GM12878 (cell line): ENCODE measurements around the gene TOB1. TPM values are rescaled to one million over a fixed set of nuclear protein-coding genes. Genes with fewer than 3 reads are reported as not detected.

ENCODE experiments used
- ATAC-seq: fragments of 200-7000 bp; cut with Tn5 transposase; 3 replicates; pipeline ENCODE4 v1.9.1; 2020; ENCODE audit warnings: mild to moderate bottlenecking, moderate library complexity
- BruUV-seq: library from RNA; stranded (reverse); fragments of 400-500 nt; replicated peaks from 2 replicates; lab custom pipeline; 2021; lab: Mats Ljungman, UMichigan
- CTCF ChIA-PET: fragments of 300-600 bp; sonication (Branson Sonifier 250); formaldehyde crosslinking; extraction: SDS; loops from one replicate; lab custom pipeline; 2021; ENCODE audit warnings: inconsistent platforms; lab: Yijun Ruan, JAX
- POLR2A ChIA-PET: fragments of 350-600 bp; formaldehyde crosslinking; extraction: SDS; loops from one replicate; lab custom pipeline; 2021; ENCODE audit warnings: inconsistent platforms; lab: Charles Lee
- RAD21 ChIA-PET: fragments of 300-600 bp; sonication (Branson Sonifier 250); formaldehyde crosslinking; loops from one replicate; lab custom pipeline; 2023; ENCODE audit warnings: antibody characterized with exemption; ENCODE audit not compliant: unreplicated experiment; lab: Charles Lee
- SMC1A ChIA-PET: fragments of 300-600 bp; sonication (Branson Sonifier 250); formaldehyde crosslinking; loops from one replicate; lab custom pipeline; 2023; ENCODE audit not compliant: unreplicated experiment, uncharacterized antibody; lab: Charles Lee
- DNase-seq: peaks from one replicate; pipeline ENCODE4 v3.0.0-alpha.2; 2011; ENCODE audit warnings: low read depth, low spot score
- FAIRE-seq: peaks from 3 replicates; lab custom pipeline; 2011; peaks lifted over from hg19 to GRCh38; lab: Jason Lieb, UNC
- H2AFZ ChIP-seq: 2 replicates; pipeline ENCODE4 v1.6.0; 2011; ENCODE audit warnings: low read depth, low read length, control low read depth; ENCODE audit not compliant: control insufficient read depth
- H3K27ac ChIP-seq: 2 replicates; pipeline ENCODE4 v1.5.1; 2011; ENCODE audit warnings: control low read depth; ENCODE audit not compliant: control insufficient read depth, insufficient read depth
- H3K27me3 ChIP-seq, 2 experiments: replicated peaks in 1 of 2; 2 replicates each; pipeline versions ENCODE4 v1.6.0 to v1.6.1; 2011; ENCODE audit warnings: low read length in 1 of 2; ENCODE audit not compliant: control insufficient read depth in 2 of 2, insufficient read depth in 2 of 2
- H3K36me3 ChIP-seq, 2 experiments: 2 replicates each; pipeline ENCODE4 v1.5.1; 2011; ENCODE audit warnings: low read length in 1 of 2; ENCODE audit not compliant: control insufficient read depth in 2 of 2, insufficient read depth in 2 of 2
- H3K4me1 ChIP-seq: 2 replicates; pipeline ENCODE4 v1.6.1; 2011; ENCODE audit warnings: mild to moderate bottlenecking, low read length, moderate library complexity, mixed read lengths; ENCODE audit not compliant: control insufficient read depth, insufficient read depth
- H3K4me2 ChIP-seq: 2 replicates; pipeline ENCODE4 v1.6.0; 2011; ENCODE audit warnings: control low read depth; ENCODE audit not compliant: control insufficient read depth, insufficient read depth
- H3K4me3 ChIP-seq: fragments of 200-600 bp; sonication (generic); 2 replicates; pipeline ENCODE4 v1.5.1; 2016
- H3K79me2 ChIP-seq: 2 replicates; pipeline ENCODE4 v1.6.0; 2011; ENCODE audit warnings: low read length; ENCODE audit not compliant: control insufficient read depth, insufficient read depth
- H3K9ac ChIP-seq: 2 replicates; pipeline ENCODE4 v1.8.0; 2011; ENCODE audit warnings: low read length, control low read depth, mixed read lengths; ENCODE audit not compliant: control insufficient read depth, insufficient read depth
- H3K9me3 ChIP-seq: replicated peaks from 3 replicates; pipeline ENCODE4 v1.5.1; 2011; ENCODE audit warnings: mild to moderate bottlenecking, low read length; ENCODE audit not compliant: control insufficient read depth, insufficient read depth
- H4K20me1 ChIP-seq: 2 replicates; pipeline ENCODE4 v1.6.0; 2011; ENCODE audit not compliant: control insufficient read depth, insufficient read depth
- KDM1A ChIP-seq: fragments of 200-600 bp; sonication (generic); IDR thresholded peaks from 2 replicates; pipeline ENCODE4 v1.6.1; 2016; ENCODE audit warnings: borderline replicate concordance
- MTA2 ChIP-seq: fragments of 450-650 bp; IDR thresholded peaks from 2 replicates; pipeline ENCODE4 v1.6.1; 2016; ENCODE audit warnings: low read depth, mild to moderate bottlenecking, moderate library complexity
- MXI1 ChIP-seq: fragments of 150-350 bp; IDR thresholded peaks from 2 replicates; pipeline ENCODE4 v1.6.1; 2011; ENCODE audit warnings: low read depth, mild to moderate bottlenecking, inconsistent platforms, low read length, improper control_type of control experiment
- NFXL1 ChIP-seq: fragments of 450-650 bp; IDR thresholded peaks from 2 replicates; pipeline ENCODE4 v1.6.1; 2017; ENCODE audit warnings: antibody characterized with exemption, mild to moderate bottlenecking, borderline replicate concordance
- PBX3 ChIP-seq: IDR thresholded peaks from 2 replicates; pipeline ENCODE4 v1.6.1; 2011; ENCODE audit warnings: mild to moderate bottlenecking, low read depth, low read length, moderate library complexity; ENCODE audit not compliant: insufficient replicate concordance
- RCOR1 ChIP-seq: conservative IDR thresholded peaks from 2 replicates; pipeline ENCODE4 v1.6.1; 2012; ENCODE audit warnings: low read depth, low read length, improper control_type of control experiment
- RELA ChIP-seq: fragments of 450-650 bp; IDR thresholded peaks from 2 replicates; pipeline ENCODE4 v1.8.0; 2014; ENCODE audit warnings: borderline replicate concordance; ENCODE audit not compliant: partially characterized antibody
- RUNX3 ChIP-seq: IDR thresholded peaks from 2 replicates; pipeline ENCODE4 v1.6.1; 2012; ENCODE audit warnings: low read length, inconsistent platforms
- SREBF1 ChIP-seq: IDR thresholded peaks from 2 replicates; pipeline ENCODE4 v1.6.1; 2012; ENCODE audit warnings: mild to moderate bottlenecking, low read length
- TCF7 ChIP-seq: IDR thresholded peaks from 2 replicates; pipeline ENCODE4 v1.6.1; 2014; ENCODE audit warnings: antibody characterized with exemption, borderline replicate concordance
- YY1 ChIP-seq: IDR thresholded peaks from 2 replicates; pipeline ENCODE4 v1.6.1; 2011; ENCODE audit warnings: low read depth, mild to moderate bottlenecking, low read length
- ZNF274 ChIP-seq: IDR thresholded peaks from one replicate; pipeline ENCODE4 v1.8.0; 2011; ENCODE audit not compliant: insufficient read length, insufficient read depth
- ZSCAN29 ChIP-seq: fragments of 450-650 bp; IDR thresholded peaks from 2 replicates; pipeline ENCODE4 v1.6.1; 2017; ENCODE audit warnings: mild to moderate bottlenecking, moderate library complexity
- WGBS: methylation state at CpG from one replicate; pipeline ENCODE4 v1.1.6; 2016; ENCODE audit warnings: low lambda C conversion rate; ENCODE audit not compliant: insufficient replicate concordance, insufficient coverage; ENCODE audit errors: missing lambda C conversion rate; 5-methylcytosine and 5-hydroxymethylcytosine counted together
- in situ Hi-C: fragments of 300-500 bp; cut with MboI; formaldehyde crosslinking; loops from 9 replicates; pipeline ENCODE4 v1.14.3; 2018; ENCODE audit warnings: mixed read lengths
- intact Hi-C: fragments of 100-400 bp; cut with micrococcal nuclease; formaldehyde crosslinking; loops from one replicate; pipeline ENCODE4 v1.14.2; 2022; ENCODE audit not compliant: unreplicated experiment
- polyA plus RNA-seq, 11 experiments: library from polyadenylated mRNA; depleted of rRNA in 4 of 11; unstranded in 6 of 11; stranded (reverse) in 5 of 11; fragments of >200 nt; fragmentation: Nextera tagmentation in 4 of 11; fragmentation: Illumina TruSeq in 1 of 11; extraction: Ambion mirVana in 4 of 11; extraction: Trizol in 1 of 11; gene quantifications; 1 replicate in 1 of 11; 2 replicates in 10 of 11; pipeline versions ENCODE4 v1.2.1 to v1.2.3, GENCODE V29; 2011 to 2016; ENCODE audit warnings: inconsistent platforms in 2 of 11, missing spikeins in 2 of 11, low read depth in 1 of 11
- total RNA-seq, 4 experiments: library from RNA; depleted of rRNA in 3 of 4; stranded (reverse); fragments of >200 nt in 3 of 4; fragmentation: Illumina TruSeq in 1 of 4; extraction: Trizol in 1 of 4; gene quantifications; 2 replicates each; pipeline versions ENCODE4 v1.2.1 to v1.2.3, GENCODE V29; 2013 to 2021

Gene TOB1
- total and polyA plus RNA-seq, 10 of the 15 experiments (the other 5 are each of a cell fraction or from before 2014, with no cell fraction given): 5.0 to 32.4 (median 13.7) TPM

GRCh38 chr17:50909765-50910605 is 43.8 kb upstream of the TOB1 start:
- peak; percentile 29; the same call in 2 of the 3 replicates for ATAC-seq
- no peak for TF ChIP-seq PBX3
- no peak for TF ChIP-seq ZSCAN29
- no peak for TF ChIP-seq NFXL1
- TF ChIP-seq RCOR1: no peak
- no peak for TF ChIP-seq MXI1
- TF ChIP-seq TCF7: no peak
- no peak for TF ChIP-seq ZNF274
- TF ChIP-seq YY1: no peak
- no peak for TF ChIP-seq RUNX3
- TF ChIP-seq KDM1A: no peak
- no peak for TF ChIP-seq SREBF1
- TF ChIP-seq RELA: no peak
- TF ChIP-seq MTA2: no peak
- RAD21 ChIA-PET: no interaction called here
- H3K36me3 ChIP-seq: no peaks in the 10 kb centered on the region
- H3K4me3 ChIP-seq: no peak overlapping the region
- BruUV-seq: no TSS peak
- H2AFZ ChIP-seq: no peak overlapping the region
- POLR2A ChIA-PET: no interaction called here
- no peaks in the 10 kb centered on the region for H3K9me3 ChIP-seq
- no peaks in the 10 kb centered on the region for H4K20me1 ChIP-seq
- no peak overlapping the region for H3K9ac ChIP-seq
- CTCF ChIA-PET: no interaction called here
- no peak for DNase-seq
- SMC1A ChIA-PET: no interaction called here
- no peak for FAIRE-seq
- no peak overlapping the region for H3K27ac ChIP-seq
- 40% methylated on average over 15 of the region's 15 CpGs for WGBS
- intact Hi-C loops: no loop called here
- no peaks in the 10 kb centered on the region; a peak in 1 of 4 replicates for H3K27me3 ChIP-seq
- H3K4me1 ChIP-seq: no peaks in the 10 kb centered on the region
- in situ Hi-C loops: loop anchor here (5.0 kb wide), 1 partner anchor 48 kb away; no protein-coding TSS in a partner anchor
- no peak overlapping the region for H3K4me2 ChIP-seq
- H3K79me2 ChIP-seq: no peaks in the 10 kb centered on the region
